Activated CD8-positive, alpha-beta memory T cell treated with anti-CD3 and anti-CD28 coated beads for 48 hours (primary cell): ENCODE results near the gene IL3RA.
"Not testable (repeated sequence)": the region's sequence is repeated elsewhere in the genome, so short reads cannot be mapped to it uniquely, and the experiment has no call there.

ENCODE experiments used
- DNase-seq, 3 experiments: peaks; one replicate each; pipeline ENCODE4 v3.0.0-alpha.2; 2020; ENCODE audit warnings: low read depth in 2 of 3, low spot score in 2 of 3

The IL3RA gene

DNA sequence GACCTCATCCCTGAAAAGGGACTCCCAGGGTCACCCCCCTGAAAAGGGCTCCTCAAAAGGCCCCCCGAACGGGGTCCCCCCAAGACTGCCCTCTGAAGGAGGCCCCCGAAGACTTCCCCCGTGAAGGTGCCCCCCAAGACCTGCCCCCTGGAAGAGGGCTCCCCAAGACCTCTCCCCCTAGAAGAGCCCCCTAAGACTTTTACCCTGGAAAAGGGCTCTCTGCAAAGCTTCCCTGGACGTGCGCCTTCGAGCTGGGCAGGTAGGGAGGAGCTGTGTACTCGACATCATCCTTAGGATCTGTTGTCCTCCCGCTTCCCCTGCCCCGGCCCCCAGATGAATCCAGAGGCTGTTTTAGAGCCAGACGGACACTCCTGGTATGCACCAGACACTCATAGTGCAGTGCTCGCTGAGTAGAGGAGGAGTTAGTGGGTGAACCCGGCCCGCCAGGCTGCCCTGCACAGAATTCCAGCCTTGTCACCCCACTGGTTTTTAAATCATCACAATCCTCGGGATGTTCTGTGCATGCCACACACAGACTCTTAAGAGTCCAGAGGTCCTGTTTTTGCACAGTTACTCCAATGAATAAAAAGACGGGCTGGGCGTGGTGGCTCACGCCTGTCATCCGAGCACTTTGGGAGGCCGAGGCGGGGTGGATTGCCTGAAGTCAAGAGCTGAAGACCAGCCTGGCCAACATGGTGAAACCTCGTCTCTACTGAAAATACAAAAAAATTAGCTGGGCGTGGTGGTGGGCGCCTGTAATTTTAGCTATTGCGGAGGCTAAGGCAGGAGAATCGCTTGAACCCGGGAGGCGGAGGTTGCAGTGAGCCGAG is 61.1 kb downstream of the IL3RA start:
- DNase-seq = no peak

DNA sequence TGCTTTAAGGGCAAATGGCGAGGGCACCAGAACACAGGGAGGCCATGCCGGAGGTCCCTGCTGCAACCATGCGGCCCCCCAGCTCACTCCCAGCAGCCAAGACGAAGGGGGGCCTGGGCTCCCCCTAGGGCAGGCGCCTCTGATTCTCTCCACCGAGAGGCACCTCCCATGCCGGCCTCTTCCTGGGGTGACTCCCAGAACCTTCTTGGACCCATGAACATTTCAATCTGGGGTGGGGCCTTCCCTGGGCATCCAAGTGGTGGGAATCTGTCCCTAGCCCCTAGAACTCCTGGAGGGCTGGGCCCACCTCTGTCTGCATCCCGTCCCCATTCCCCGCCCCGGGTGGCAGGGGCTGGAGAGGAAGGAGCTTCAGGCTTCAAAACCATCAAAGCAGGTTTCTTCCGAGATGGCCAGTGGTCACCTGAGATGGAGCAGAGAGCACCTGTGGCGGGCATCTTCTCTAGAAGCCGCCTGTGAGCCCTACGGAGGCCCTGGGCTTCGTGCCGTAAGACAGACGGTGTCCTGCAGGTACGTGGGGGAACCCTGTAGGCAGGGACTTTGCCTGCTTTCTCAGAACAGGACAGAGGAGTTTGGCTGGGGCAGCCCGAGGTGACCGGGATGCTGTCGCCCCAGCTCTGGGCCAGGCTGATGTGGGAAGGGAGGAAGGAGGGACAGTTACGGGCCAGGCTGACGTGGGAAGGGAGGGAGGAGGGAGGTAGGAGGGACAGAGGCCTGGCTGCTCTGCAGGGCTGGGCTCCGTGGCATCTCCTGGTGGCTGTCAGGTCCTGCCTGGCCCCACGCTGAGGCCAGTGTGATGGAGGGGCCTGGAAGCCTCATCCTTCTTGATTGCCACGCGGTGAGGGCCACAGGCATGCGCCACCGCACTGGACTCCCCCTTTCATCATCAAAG is 62.1 kb downstream of the IL3RA start:
- DNase-seq = no peak

DNA sequence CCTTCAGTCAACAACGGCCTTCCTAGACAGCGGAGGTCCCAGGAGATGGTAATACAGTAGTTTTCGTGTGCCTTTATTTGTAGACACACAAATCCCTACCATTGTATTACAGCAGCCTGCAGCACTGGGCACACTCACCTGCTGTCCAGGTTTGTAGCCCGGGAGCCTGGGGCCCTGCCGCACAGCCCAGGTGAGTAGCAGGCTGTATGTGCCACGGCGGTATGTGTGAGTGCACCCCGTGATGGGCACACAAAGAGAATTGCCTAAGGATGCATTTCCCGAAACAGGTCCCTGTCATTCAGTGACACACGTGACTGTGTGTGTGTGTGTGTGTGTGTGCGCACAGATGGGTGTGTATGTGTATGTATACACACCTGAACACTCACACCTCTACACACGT is 63.5 kb downstream of the IL3RA start:
- no peak for DNase-seq

DNA sequence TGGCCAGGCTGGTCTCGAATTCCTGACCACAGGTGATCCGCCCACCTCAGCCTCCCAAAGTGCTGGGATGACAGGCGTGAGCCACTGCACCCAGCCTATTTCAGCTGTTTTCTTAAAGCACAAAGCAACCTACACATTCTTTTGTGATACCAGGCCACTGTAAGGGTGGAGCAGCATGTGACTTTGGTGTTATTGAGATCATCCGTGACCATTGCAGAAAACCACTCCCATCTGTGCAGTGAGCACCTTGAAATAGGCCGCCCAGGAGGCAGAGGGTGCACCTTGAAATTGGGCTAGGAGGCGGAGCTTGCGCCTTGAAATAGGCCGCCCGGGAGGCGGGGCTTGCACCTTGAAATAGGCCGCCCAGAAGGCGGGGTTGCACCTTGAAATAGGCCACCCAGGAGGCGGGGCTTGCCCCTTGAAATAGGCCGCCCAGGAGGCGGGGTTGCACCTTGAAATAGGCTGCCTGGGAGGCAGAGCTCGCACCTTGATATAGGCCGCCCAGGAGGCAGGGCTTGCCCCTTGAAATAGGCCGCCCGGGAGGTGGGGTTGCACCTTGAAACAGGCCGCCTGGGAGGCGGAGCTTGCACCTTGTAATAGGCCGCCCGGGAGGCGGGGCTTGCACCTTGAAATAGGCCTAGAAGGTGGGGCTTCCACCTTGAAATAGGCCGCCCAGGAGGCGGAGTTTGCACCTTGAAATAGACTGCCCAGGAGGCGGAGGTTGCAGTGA is 64.3 kb downstream of the IL3RA start:
- DNase-seq = no peak

DNA sequence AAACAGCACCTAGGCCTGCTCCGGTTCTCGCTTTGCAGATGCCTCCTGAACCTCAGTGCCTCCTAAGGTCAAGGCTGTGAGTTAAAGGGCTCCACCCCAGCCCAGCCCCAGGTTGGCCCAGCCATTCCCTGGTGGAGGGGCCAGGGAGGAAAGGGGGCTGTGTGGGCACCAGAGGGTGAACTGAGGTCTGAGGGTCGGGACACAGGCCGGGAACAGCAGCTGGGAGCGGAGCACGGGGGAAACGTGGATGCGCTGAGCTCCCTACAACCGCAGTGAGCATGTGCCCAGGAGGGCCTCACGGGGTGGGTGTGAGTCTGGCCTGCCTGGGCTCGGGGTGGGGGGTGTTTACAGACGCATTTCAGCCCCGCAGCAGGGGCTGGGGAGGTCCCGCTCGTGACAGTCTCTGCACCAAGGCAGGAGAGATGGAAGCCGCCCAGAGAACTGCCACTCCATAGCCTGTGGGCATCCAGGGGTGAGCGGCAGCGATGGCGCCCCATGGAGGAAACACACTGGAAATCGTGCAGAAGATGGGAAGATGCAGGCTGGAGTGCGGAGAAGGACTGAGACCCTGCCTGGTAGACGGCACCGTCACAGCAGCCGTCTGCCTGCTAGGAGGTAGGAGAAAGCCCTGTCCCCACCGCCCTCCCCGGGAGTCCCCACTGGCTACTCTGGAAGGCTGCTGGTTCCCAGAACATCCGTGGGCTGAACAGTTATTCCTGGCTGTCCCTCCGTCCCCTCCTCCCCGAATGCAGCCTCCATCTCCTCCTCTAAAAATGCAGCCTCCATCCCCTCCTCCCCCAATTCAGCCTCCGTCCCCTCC is 65.2 kb downstream of the IL3RA start:
- no peak for DNase-seq

DNA sequence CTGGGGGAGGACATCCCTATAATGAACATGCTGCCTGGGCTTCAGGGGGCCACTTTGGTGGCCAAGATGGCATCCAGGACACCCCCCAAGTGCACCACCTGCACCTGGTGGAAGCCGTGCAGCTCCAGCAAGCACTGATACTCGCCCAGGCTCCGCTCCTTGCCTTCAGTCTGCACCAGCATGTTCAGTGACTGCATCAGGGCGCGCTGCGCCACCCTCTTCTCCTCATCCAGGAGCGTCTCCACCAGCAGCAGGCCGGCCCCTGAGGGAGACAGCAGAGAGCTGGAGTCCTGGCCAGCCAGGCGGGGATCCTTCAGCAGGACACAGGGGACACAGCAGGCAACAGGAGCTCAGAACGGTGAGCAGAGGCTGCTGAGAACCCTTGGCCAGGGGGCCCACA is 66.6 kb downstream of the IL3RA start:
- no peak for DNase-seq

DNA sequence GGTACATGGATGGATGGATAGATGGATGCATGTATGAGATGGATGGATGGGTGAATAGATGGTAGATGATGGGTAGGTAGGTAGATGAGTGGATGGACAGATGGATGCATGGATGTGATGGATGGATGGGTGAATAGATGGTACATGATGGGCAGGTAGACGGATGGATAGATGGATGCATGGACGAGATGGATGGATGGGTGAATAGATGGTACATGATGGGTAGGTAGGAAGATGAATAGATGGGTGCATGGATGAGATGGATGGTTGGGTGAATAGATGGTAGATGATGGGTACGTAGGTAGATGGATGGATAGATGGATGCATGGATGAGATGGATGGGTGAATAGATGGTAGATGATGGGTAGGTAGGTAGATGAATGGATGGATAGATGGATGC is 67.3 kb downstream of the IL3RA start:
- DNase-seq = not testable (repeated sequence)

DNA sequence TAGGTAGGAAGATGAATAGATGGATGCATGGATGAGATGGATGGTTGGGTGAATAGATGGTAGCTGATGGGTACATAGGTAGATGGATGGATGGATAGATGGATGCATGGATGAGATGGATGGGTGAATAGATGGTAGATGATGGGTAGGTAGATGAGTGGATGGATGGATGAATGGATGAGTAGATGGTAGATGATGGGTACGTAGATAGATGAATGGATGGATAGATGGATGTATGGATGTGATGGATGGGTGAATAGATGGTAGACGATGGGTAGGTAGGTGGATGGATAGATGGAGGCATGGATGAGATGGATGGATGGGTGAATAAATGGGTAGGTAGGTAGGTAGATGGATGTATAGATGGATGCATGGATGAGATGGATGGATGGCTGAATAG is 69.2 kb downstream of the IL3RA start:
- DNase-seq = not testable (repeated sequence)

DNA sequence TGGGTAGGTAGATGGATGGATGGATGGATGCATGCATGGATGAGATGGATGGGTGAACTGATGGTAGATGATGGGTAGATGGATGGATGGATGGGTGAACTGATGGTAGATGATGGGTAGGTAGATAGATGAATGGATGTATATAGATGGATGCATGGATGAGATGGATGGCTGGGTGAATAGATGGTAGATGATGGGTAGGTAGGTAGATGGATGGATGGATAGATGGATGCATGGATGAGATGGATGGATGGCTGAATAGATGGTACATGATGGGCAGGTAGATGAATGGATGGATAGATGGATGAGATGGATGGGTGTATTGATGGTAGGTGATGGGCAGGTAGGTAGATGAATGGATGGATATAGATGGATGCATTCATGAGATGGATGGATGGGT is 70.5 kb downstream of the IL3RA start:
- DNase-seq = no peak

DNA sequence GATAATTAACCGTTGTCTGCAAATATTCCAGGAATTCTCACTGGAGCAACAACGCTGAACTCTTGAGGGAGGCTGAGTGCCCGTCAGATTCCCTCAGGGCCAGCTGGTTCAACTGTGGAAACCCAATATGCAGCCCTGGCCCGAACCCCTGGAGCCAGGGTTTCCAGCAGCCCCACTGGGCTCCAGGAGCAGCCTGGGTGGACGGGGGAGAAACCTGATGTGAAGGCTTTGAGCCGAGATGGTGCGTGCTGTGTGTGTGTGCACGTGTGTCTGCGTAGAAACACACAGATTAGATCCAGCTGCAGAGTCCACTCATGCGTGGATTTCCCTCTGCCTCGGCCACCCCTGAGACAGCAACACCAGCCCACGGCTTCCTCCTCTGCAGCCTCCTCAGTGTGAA is 74.7 kb downstream of the IL3RA start:
- DNase-seq = no peak

DNA sequence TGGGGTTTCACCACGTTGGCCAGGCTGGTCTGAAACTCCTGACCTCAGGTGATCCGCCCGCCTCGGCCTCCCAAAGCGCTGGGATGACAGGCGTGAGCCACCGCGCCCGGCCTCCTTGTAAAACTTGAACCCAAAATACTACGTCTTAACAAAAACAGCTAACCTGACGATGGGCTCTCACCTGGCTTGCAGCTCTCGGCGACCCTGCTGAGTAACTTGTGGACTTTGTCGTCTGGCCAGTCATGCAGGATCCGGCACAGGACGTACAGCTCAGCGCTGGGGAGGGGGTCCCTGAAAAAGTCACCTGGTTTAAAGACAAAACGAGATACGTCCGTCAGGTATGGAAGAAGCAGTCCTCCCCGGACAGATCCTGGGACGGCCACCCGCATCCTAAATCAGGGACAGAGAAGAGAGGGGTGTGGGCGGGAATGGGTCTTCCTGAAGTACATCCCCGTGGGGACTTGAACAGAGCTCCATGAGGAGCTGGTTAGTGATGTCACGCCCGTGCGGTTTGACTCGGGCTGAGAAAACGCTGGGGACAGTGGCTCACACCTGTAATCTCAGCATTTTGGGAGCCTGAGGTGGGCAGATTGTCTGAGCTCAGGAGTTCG is 76.1 kb downstream of the IL3RA start:
- no peak for DNase-seq

DNA sequence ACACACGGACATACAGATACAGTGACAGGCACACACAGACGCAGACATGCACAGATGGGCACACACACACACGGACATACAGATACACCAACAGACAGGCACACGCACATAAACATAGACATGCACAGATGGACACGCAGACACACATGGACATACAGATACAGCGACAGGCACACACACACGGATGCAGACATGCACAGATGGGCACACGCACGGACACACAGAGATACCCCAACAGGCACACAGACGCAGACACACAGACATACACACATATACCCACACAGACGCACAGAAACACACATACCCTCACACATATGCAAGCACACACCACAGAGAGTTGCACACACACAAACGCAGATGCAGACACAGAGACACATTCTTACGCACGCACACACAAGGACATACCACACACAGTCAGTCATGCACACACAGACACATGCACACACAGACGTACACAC is 79.8 kb downstream of the IL3RA start:
- DNase-seq = no peak

DNA sequence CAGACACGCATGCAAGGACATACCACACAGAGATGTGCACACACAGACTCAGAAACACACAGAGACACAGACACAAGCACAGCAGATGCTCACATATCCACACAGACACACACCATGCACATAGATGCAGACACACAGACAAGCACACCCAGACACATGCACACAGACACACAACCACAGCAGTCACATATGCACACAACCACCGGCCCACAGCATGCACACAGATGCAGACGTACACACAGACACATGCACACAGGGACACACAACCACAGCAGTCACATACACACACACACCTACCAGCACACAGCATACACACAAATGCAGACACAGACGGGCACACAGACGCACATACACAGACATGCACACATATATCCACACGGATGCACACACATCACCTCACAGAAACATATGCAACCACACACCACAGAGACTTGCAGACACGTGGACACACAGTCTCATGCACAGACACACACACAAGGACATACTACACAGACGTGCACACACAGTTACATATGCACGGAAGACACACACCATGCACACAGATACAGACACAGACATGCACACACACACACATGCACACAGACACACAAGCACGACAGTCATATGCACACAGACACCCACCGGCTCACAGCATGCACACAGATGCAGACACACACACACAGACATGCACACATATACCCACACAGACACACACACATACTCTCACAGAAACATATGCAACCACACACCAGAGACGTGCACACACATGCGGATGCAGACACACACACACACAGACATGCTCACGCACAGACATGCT is 80.6 kb downstream of the IL3RA start:
- DNase-seq = no peak

DNA sequence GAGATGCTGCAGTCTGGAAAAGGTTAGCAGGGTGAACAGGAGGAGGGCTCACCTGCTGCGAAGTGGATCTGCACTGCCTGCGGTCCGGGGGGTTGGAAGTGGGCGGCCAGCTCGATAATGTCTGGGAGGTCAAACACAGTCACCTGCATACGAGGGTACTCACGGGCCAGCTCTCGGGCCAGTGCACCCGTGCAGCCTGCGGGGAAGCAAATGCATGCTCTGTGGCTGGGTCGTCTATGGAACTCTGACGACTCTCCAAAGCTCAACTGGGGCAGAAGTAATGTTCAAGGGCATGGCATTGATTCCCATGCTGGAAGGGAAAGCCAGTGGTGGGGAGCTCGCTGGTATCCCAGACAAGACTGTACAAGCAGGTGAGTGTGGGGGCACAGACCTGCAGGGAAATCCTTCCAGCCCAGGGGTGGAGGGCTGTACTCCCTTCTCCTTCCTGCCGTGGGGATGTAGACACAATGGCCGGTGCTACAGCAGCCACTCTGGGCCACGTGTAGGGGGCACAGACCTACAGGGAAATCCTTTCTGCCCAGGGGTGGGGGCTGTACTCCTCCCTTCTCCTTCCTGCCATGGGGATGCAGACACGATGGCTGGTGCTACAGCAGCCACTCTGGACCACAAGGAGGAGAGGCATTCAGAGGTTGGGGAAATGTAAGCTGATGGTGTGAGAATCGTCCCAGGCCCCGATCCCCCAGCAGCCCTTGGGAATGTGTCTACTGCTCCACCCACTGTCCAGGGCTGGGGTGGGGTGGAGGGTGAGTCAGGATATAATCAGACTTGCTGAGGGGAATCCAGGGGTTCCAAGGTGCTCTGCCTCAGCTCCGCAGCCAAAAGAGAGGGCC is 81.6 kb downstream of the IL3RA start:
- DNase-seq = no peak

DNA sequence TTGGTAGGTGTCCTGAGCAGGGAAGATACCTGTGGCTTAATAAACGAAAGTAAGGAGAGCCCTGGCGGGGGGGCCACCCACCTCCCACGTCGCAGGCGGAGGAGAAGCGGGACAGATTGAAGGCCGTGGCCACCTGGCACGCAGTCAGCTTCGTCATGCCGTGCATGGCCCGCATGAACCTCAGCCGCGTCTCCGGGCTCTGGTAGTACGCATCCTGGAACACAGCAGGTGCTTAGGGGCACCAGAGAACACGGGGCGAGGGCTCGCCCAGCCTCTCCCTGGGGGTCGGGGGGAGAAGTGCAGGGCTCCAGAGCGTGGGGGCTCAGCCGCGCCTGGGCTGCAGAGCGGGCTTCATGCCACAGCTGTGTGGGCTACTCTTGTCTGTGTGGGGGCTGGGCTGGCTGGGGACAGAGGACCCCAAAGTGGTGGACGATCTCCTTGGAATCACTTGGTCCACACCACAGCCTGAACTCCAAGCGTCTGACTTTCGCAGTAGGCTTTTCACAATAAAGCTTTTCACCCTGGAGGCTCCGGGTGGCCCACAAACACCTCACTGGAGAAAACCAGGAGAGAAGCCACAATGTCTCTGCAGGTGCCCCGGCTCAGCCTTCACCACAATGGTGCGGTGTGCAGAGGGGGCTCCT is 82.4 kb downstream of the IL3RA start:
- no peak for DNase-seq

DNA sequence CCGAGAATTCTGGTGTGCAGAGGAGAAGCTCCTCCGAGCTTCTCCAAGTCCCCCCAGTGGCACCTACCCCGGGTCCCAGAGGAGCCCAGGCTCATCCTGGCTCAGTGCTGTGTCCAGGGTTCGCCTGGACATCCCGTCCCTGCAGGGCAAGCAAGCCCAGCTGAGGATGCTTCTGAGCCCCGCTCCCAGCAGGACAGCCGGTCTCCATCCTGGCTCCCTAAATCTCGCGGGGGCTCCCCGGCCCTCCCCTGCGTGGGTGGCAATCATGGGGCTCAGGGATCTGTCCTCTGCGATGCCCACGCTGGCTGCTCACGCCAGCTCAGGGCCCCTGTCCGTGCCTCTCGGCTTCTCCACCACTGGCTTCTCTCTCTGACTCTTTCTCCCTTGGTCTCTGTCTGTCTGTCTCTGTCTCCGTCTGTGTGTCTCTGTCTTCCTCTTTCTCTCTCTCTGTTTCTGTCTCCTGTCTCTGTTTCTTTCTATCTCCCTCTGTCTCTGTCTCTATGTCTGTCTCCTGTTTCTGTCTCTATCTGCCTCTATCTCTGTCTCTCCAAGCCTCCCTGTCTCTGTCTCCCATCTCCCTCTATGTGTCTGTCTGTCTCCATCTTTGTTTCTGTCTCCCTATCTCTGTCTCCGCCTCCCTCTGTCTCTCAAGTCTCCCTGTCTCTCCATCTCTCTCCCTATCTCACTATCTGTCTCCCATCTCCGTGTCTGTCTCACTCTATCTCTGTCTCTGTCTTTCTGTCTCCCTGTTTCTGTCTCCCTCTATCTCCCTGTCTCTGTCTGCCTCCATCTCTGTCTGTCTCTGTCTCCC is 83.2 kb downstream of the IL3RA start:
- no peak for DNase-seq

DNA sequence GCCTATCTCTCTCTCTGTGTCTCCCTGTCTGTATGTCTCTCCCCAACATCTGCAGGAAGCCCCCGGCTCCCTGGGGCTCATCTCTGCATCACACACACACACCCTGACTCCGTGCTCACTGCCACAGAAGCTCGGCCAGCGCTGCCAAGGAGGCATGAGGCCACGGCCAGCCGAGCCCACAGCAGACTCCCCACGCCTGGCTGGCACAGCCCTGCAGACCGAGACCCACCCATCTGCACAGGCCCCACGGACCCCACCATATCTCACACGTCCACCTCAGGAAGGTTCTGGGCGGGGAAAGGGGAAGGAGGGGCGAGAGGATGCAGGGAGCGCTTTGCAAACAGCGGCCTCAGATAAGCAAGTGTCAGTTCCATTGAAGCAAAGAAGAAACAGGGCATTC is 83.8 kb downstream of the IL3RA start:
- DNase-seq = no peak
